Sciatic nerve (tissue), 2 donors: ENCODE results near the gene RTN4. TPM values are rescaled to one million over a fixed set of nuclear protein-coding genes. Genes with fewer than 3 reads are reported as not detected.
"Not testable (repeated sequence)": the region's sequence is repeated elsewhere in the genome, so short reads cannot be mapped to it uniquely, and the experiment has no call there.

Experiments
- ATAC-seq: fragments of 200-7000 bp; cut with Tn5 transposase; one replicate; pipeline ENCODE4 v1.9.1; 2020; ENCODE audit warnings: mild to moderate bottlenecking, moderate library complexity
- DNase-seq: peaks from one replicate; pipeline ENCODE4 v3.0.0-alpha.2; 2020; ENCODE audit warnings: low spot score
- intact Hi-C: fragments of 100-400 bp; cut with DNase I; formaldehyde crosslinking; loops from one replicate; pipeline ENCODE4 v1.14.2; 2022
- total RNA-seq: library from RNA; stranded (reverse); fragmentation: NEBNext Ultra II Directional; extraction: Animal tissue kit (Norgen Biotek cat#: 25700); gene quantifications from one replicate; pipeline ENCODE4 v1.2.1, GENCODE V29; 2021
- donor health status: DM: no; HTN: no; CAD: no.
- donor health status: DM: no; HTN: no; CAD: no.

Gene RTN4, protein sequence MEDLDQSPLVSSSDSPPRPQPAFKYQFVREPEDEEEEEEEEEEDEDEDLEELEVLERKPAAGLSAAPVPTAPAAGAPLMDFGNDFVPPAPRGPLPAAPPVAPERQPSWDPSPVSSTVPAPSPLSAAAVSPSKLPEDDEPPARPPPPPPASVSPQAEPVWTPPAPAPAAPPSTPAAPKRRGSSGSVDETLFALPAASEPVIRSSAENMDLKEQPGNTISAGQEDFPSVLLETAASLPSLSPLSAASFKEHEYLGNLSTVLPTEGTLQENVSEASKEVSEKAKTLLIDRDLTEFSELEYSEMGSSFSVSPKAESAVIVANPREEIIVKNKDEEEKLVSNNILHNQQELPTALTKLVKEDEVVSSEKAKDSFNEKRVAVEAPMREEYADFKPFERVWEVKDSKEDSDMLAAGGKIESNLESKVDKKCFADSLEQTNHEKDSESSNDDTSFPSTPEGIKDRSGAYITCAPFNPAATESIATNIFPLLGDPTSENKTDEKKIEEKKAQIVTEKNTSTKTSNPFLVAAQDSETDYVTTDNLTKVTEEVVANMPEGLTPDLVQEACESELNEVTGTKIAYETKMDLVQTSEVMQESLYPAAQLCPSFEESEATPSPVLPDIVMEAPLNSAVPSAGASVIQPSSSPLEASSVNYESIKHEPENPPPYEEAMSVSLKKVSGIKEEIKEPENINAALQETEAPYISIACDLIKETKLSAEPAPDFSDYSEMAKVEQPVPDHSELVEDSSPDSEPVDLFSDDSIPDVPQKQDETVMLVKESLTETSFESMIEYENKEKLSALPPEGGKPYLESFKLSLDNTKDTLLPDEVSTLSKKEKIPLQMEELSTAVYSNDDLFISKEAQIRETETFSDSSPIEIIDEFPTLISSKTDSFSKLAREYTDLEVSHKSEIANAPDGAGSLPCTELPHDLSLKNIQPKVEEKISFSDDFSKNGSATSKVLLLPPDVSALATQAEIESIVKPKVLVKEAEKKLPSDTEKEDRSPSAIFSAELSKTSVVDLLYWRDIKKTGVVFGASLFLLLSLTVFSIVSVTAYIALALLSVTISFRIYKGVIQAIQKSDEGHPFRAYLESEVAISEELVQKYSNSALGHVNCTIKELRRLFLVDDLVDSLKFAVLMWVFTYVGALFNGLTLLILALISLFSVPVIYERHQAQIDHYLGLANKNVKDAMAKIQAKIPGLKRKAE
- 254 TPM for total RNA-seq

DNA sequence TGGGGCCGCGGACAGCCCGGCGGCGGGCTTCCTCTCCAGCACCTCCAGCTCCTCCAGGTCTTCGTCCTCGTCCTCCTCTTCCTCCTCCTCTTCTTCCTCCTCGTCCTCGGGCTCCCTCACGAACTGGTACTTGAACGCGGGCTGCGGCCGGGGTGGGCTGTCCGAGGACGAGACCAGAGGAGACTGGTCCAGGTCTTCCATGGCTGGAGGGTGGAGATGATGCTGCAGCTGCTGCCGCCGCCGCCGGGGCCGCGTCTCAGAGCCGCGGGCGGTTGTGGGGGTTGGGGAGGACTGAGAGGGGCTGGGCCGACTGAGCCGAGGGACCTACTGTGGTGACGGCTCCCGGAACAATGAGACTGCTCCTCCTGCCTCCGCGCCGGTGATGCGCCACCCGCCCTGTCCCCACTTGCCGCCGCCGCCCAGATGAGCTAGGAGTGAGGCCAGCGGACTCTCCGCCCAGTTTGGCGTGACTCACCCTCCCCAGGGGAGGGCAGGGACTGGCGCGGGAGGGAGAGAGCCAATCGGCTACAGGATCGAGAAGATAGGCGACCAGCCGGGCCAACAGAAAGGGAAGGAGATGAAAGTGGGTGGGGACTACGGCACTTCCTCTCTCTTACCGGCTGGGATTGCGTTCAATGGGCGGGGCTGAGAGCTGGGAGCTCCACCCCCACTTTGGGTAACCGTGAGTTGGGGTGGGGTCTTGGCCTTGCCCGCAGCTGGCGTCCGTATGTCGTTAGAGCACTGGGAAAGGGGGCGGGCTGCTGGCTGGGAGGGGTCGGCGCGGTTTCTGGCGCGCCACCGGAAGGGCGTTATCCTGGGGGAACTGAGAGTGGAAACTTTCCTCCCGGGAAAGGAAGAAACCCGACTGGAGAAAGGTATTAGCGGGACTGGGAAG, at the start of gene RTN4:
Gene RTN4, minus strand, starts transcription at position 352 of the 895 bp plus-strand sequence. Its CDS starts 151 bp downstream, at position 201.
- ATAC-seq: peak; percentile 95
- DNase-seq: peak; percentile 99
- intact Hi-C loops: no loop called here

DNA sequence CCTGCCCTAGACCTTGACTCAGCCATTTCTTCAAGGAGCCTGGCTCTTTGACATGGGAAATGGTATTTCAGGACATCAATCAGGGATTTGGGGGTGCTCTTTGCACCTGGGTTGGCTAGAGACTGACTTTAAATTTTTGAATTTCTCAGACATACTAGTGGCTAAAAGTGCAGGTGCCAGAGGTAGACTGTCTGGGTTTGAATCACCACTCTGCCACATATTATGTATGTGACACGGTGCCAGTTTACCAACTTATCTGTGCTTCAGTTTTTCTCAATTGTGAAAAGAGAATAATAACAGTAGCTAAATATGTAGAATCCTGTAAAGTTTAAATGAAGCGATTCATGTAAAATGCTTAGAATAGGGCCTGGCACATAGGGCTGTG, 49.2 kb upstream of the RTN4 start:
- DNase-seq: no peak
- ATAC-seq: no peak
- intact Hi-C loops: no loop called here

DNA sequence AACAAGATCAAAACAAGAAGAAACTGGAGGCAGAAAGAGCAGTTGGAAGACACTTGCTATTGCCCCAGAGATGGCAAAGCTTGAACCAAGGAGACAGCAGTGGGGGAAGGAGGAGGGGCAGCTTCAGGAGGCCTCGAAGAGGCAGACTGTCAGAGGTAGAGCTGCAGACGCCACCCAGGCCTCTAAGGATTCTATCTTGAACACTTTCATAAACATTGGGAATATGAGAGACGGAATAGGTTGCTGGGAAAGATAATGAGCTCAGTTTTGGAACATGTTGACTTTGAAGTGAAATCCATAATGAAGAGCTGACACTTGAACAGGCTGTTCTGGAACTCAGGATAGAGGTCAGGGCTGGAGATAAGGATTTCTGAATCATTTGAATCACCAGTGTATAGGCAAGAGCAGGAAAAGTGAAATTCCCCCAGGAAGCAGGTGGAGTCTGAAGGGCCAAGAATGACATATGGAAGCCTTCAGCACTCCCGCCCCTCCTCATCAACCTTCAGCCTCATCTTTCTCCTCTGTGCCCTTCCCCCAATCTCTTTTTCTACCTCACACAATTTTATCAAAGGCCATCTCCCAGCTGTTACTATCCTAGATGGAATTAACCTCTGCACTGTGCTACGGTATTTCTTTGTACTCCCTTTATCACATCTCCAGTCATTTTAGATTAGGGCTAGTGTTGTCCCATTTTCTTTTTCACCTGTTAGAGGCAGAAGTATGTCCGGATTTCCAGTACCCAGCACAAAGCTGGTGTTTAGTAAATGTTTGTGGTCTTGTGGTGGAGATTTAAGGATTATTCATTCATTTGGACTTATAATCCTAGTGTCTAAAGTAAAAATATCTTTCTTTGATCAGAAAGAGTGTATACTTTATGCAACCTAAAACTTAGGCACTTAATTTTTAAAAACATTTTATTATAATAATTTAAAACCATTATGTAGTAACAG, 47.5 kb upstream of the RTN4 start:
- DNase-seq (no peak), ATAC-seq (peak; percentile 29)
- intact Hi-C loops: no loop called here

DNA sequence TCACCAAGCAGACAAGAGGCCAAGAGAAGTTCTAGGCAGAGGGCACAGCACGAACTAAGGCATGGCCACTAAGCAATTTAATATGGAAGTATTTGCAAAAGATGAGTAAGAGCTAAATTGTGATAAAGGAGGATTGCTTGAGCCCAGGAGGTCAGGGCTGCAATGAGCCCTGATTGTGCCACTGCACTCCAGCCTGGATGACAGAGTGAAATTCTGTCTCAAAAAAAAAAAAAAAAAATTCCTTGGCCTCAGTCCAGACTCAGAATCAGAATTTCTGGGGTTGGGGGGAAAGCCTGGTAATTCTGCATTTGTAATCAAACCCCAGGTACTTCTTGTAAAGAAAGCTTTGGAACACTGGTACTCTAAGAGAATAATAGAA, 46.8 kb upstream of the RTN4 start:
- intact Hi-C loops: no loop called here
- ATAC-seq (no peak), DNase-seq (no peak)

DNA sequence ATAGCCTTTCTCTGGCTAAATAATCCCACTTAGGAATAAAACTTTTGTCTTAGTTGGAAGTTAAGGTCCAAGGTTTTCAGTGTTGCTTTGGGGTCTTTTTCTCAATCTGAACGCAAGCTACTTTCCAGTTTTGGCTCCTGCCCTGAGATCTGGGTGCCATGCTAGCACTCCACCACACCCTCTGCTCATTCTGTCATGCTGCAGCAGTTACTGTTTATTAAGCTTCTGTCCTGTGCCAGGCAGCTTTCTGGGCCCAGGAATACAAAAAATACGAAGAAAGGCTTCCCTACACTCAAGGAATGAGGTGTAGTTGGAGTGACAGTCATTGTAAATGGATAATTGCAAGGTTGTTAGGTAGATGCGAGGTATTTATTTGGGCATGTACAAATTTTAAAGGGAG, 46.3 kb upstream of the RTN4 start:
- no peak for ATAC-seq
- DNase-seq: no peak
- intact Hi-C loops: no loop called here

DNA sequence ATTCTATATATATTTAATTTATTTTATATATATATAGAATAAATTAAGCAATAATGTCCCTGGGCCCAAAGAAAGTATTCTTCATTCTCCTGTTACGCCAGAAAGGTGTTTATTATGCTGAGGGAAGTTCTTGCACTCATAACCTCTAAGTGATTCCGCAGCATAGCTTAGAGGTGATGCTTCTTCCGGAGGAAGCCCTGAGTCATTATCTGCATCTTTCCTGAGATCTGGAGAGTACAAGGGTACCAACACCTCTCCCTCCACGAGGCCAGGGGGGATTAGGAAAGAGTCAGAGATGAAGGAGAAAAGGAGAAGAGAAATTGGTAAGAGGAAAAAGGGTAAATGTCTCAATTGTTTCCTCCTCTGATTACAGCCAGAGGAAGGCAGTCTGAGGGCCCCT, 43.1 kb upstream of the RTN4 start:
- intact Hi-C loops: no loop called here
- DNase-seq (no peak), ATAC-seq (no peak)

DNA sequence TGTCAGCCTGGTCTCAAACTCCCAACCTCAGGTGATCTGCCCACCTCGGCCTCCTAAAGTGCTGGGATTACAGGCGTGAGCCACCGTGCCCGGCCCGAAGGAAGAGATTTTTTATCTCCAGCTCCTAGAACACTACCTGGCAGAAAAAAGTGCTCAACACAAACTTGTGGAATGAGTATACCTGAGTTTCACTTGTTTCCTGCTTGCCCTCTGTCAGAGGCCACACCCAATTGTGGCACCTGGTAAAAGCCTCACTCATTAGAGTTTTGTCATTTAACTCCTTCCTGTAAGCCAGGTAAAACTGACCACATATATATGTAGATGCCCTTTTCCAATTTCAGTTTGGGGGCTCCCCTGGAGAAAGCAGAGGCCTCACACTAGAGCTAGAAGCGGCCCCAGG, 42.2 kb upstream of the RTN4 start:
- no peak for ATAC-seq
- intact Hi-C loops: no loop called here

DNA sequence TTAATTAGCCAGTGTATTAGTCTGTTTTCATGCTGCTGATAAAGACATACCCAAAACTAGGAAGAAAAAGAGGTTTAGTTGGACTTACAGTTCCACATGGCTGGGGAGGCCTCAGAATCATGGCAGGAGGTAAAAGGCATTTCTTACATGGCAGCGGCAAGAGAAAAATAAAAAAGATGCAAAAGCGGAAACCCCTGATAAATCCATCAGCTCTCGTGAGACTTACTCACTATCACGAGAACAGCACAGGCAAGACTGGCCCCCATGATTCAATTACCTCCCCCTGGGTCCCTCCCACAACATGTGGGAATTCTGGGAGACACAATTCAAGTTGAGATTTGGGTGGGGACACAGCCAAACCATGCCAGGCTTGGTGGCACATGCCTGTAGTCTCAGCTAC, 41.4 kb upstream of the RTN4 start:
- intact Hi-C loops, DNase-seq, ATAC-seq: not testable (repeated sequence)

More for the DNA sequence above, 42.2 kb upstream of the RTN4 start:
- no peak for DNase-seq

DNA sequence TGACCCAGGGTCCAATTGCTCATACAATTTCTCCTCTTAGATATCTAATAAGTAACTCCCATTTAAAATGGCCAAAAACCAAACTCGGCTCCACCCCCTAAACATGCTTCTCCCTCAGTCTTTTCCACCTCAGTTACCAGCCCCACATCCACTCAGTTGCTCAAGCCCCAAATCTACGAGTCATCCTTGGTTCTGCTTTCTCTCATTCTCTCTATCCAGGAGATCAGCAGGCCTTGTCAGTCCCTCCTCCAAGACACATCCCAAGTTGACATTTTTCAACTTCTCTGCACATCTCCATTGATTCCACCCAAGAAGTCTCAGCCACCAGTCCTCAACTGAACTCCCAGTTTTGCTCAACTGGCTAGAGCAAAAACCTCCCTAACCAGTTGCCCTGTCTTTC, 40.5 kb upstream of the RTN4 start:
- ATAC-seq (no peak), DNase-seq (no peak)
- intact Hi-C loops: no loop called here

DNA sequence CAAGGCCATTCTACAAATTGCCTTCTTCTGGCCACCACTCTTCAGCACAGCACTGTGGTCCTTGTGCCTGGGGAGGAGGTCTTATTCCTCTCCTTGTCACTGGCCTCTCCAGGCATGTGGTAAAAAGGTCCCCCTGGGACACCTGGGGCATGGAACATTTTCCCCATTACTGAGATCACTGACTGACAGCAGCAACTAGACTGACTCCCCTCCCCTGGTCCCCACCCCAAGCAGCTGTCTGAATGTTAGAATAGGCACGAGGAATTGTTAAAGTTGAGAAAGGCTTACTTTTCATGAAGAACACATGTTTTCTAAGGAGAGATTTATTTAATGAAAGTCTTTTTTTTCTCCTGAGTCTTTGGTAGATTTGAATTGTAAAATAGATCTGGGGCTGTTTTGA, 39.5 kb upstream of the RTN4 start:
- DNase-seq (no peak), ATAC-seq (no peak)
- intact Hi-C loops: no loop called here

DNA sequence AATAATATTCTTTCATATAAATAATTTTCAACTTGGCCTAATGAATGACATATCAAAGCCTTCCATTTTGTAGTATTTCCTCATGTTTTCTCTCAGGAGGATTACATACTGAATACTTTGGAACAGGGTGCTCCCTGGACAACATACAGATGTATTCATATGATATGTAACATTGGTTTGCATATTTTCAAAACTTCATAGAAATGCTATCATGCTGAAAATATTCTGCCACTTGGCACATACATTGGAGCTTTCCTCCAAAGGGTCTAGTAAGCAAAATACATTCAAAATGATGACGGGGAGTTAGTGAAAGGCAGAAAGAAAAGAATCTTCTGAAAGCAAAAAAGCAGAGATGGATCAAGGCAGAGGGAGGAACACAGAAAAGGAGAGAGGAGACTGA, 38.1 kb upstream of the RTN4 start:
- intact Hi-C loops: no loop called here
- ATAC-seq: no peak
- no peak for DNase-seq

DNA sequence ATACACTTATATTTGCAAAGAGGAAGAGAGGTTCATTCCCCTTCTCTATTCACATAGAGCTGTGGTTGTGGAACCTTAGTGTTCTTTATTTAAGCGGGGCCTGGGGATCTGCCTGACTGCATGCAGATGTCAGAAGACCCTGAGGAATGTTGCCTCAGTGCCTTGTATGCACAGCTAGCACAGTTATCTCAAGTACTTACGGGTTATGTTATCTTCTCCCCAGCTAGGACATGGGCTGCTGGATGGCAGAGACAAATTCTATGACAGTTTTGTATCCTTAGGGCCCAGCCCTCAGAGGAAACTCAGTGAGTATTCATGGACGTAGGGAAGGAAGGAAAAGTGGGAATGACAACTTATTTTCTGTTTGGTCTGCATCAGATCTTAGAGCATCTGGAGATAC, 37.7 kb upstream of the RTN4 start:
- DNase-seq (no peak), ATAC-seq (no peak)
- intact Hi-C loops: no loop called here

DNA sequence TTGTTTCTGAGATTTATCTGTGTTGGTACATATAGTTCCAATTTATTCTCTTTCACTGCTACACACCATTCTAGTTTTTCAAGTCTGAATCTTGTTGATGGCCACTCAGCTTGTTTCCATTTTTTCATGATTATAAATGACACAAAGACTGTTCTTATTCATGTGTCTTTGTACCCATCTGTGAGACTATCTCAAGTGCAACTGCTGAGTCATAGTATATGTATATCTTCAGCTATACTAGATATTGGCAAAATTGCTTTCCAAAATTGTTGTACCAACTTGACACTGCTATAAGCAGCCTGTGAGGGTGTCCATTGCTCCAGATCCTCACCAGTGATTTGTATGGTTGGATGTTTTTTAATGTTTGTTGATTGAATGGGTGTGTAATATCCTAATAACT, 37.2 kb upstream of the RTN4 start:
- DNase-seq: no peak
- intact Hi-C loops: no loop called here
- no peak for ATAC-seq

DNA sequence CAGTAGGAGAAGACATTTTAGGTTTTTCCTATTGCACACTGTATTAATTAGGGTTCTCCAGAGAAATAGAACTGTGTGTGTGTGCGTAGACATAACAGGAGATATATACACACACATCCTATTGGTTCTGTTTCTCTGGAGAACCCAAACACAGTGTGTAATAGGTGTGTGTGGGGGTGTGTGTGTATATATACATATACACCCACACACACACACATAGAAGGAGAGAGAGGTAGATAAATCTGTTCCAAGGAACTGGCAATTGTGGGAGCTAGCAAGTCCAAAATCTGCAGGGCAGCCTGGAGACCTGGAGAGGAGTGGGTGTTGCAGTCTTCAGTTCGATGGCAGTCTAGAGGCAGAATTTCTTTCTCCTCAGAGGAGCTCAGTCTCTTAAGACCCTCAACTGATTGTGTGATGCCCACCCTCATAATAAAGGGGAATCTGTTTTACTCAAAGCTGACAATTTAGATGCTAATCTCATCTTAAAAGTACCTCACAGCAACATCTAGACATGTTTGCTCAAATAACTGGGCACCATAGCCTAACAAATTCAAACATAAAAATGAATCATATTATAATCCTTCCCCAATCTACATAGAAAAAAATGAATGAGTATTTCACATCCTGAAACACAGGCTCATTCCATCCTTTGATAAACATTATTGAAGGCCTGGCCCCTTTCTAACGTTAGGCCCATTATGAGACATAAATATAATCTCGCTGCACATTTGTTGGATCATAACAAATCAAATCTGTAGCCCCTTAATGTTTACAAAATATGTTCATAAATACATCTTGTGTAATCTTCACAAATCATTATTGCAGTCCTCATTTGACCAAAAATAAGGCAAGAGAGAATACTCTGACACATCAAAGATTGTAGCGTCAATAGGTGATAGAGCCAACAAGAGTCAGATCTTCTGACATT, 35.1 kb upstream of the RTN4 start:
- intact Hi-C loops: no loop called here
- no peak for ATAC-seq

DNA sequence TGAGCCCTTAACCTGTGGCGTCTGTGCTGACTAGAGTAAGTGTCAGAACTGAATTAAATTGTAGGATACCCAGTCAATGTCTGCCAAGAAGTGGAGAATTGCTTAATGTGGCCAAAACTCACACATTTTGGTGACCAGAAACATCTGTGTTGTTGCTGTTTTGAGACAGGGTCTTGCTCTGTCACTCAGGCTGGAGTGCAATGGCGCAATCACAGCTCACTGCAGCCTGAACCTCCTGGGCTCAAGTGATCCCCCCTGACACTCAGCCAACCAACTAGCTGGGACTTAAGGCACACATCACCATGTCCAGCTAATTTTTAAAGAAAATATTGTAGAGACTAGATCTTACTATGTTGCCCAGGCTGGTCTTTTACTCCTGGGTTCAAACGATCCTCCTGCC, 34.4 kb upstream of the RTN4 start:
- intact Hi-C loops: no loop called here
- DNase-seq: no peak
- ATAC-seq: no peak

More for the DNA sequence above, 35.1 kb upstream of the RTN4 start:
- DNase-seq: no peak

DNA sequence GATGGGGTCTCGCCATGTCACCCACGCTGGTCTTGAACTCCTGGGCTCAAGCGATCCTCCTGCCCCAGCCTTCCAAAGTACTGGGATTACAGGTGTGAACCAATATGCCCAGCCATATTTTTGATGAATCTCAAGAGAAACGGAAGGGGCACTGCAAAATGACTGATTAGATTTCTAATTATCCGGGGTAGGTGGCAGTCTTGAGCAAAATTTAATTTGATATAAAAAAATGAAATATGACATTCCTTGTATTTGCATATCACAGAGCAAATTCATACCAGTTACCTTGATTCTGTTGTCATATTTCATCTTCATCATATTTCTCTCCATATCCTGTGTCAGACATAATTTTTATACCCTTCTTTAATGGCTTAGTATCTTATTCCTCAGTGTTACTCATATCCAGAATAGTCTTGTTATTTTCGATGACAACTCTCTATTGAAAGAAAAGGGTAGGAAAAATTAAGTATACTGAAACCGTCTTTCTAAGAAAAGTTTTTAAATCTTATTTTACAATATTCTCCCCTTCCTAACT, 30.0 kb upstream of the RTN4 start:
- intact Hi-C loops: no loop called here
- ATAC-seq (no peak), DNase-seq (no peak)
